ENCODE results near the gene XRN1.

XRN1 gene

GRCh38 chr3:142275856-142276255 lies 172.0 kb downstream of the XRN1 start:
- in situ Hi-C loops (cut with MboI; ENCODE audit: low sequenced_read_pairs) = no loop called here

GRCh38 chr3:142274908-142275307 lies 172.9 kb downstream of the XRN1 start:
- in situ Hi-C loops (cut with MboI; ENCODE audit: low sequenced_read_pairs) = no loop called here

- in situ Hi-C loops (cut with MboI; ENCODE audit: low sequenced_read_pairs) = no loop called here
Observed at GRCh38 chr3:142273501-142273900, 174.3 kb downstream of the XRN1 start.

GRCh38 chr3:142272200-142272891 lies 175.5 kb downstream of the XRN1 start:
- in situ Hi-C loops (cut with MboI; ENCODE audit: low sequenced_read_pairs) = no loop called here

- in situ Hi-C loops (cut with MboI; ENCODE audit: low sequenced_read_pairs) = no loop called here
Observed at GRCh38 chr3:142270407-142270806, 177.4 kb downstream of the XRN1 start.

GRCh38 chr3:142269767-142270166 lies 178.1 kb downstream of the XRN1 start:
- in situ Hi-C loops (cut with MboI; ENCODE audit: low sequenced_read_pairs) = no loop called here

GRCh38 chr3:142268426-142268825 lies 179.4 kb downstream of the XRN1 start:
- in situ Hi-C loops (cut with MboI; ENCODE audit: low sequenced_read_pairs) = no loop called here

- in situ Hi-C loops (cut with MboI; ENCODE audit: low sequenced_read_pairs) = no loop called here
Observed at GRCh38 chr3:142267269-142267668, 180.6 kb downstream of the XRN1 start.

GRCh38 chr3:142263112-142263511 lies 184.7 kb downstream of the XRN1 start:
- in situ Hi-C loops (cut with MboI; ENCODE audit: low sequenced_read_pairs) = no loop called here

GRCh38 chr3:142259359-142259758 lies 188.5 kb downstream of the XRN1 start:
- in situ Hi-C loops (cut with MboI; ENCODE audit: low sequenced_read_pairs) = no loop called here

- in situ Hi-C loops (cut with MboI; ENCODE audit: low sequenced_read_pairs) = no loop called here
Observed at GRCh38 chr3:142256712-142257333, 191.0 kb downstream of the XRN1 start.

All from hTERT RPE-1 (cell line).